Smooth muscle cell (in vitro differentiated cells): ENCODE results near the gene STAT1. TPM values are rescaled to one million over a fixed set of nuclear protein-coding genes. Genes with fewer than 3 reads are reported as not detected.

Experiments
- DNase-seq: peaks from one replicate; lab custom pipeline; 2025; ENCODE audit not compliant: unreplicated experiment; lab: John Stamatoyannopoulos, UW
- H2AFZ ChIP-seq: fragments of 200-600 bp; sonication (generic); 2 replicates; pipeline ENCODE4 v1.6.0; 2016; ENCODE audit warnings: antibody characterized with exemption, low read depth, mild to moderate bottlenecking
- H3F3A ChIP-seq: fragments of 200-600 bp; sonication (generic); 2 replicates; pipeline ENCODE4 v1.6.0; 2017; ENCODE audit warnings: antibody characterized with exemption, low read depth
- H3K27ac ChIP-seq: fragments of 200-600 bp; sonication (generic); 2 replicates; pipeline ENCODE4 v1.5.1; 2016; ENCODE audit warnings: low read depth, mild to moderate bottlenecking
- H3K27me3 ChIP-seq: fragments of 200-600 bp; sonication (generic); 2 replicates; pipeline ENCODE4 v1.6.1; 2016; ENCODE audit warnings: low read depth, mild to moderate bottlenecking
- H3K36me3 ChIP-seq: fragments of 200-600 bp; sonication (generic); 2 replicates; pipeline ENCODE4 v1.5.1; 2016; ENCODE audit warnings: low read depth
- H3K4me1 ChIP-seq: fragments of 200-600 bp; sonication (generic); 2 replicates; pipeline ENCODE4 v1.5.1; 2016; ENCODE audit warnings: low read depth
- H3K4me2 ChIP-seq: fragments of 200-600 bp; sonication (generic); 2 replicates; pipeline ENCODE4 v1.6.0; 2016; ENCODE audit warnings: mild to moderate bottlenecking
- H3K4me3 ChIP-seq: fragments of 200-600 bp; sonication (generic); 2 replicates; pipeline ENCODE4 v1.5.1; 2016; ENCODE audit warnings: mild to moderate bottlenecking
- H3K79me2 ChIP-seq: fragments of 200-600 bp; sonication (generic); 2 replicates; pipeline ENCODE4 v1.6.0; 2016; ENCODE audit warnings: low read depth, mild to moderate bottlenecking
- H3K9ac ChIP-seq: fragments of 200-600 bp; sonication (generic); 2 replicates; pipeline ENCODE4 v1.6.0; 2016; ENCODE audit warnings: low read depth
- H3K9me3 ChIP-seq: fragments of 200-600 bp; sonication (generic); replicated peaks from 2 replicates; pipeline ENCODE4 v1.5.1; 2016; ENCODE audit warnings: low read depth
- H4K20me1 ChIP-seq: fragments of 200-600 bp; sonication (generic); 2 replicates; pipeline ENCODE4 v1.6.0; 2016; ENCODE audit warnings: low read depth
- CTCF ChIP-seq: fragments of 200-600 bp; sonication (generic); IDR thresholded peaks from 2 replicates; pipeline ENCODE4 v1.5.1; 2017; ENCODE audit warnings: borderline replicate concordance, mild to moderate bottlenecking, antibody characterized with exemption; ENCODE audit not compliant: insufficient read depth, poor library complexity, severe bottlenecking
- WGBS: methylation state at CpG from one replicate; pipeline ENCODE4 v1.1.7; 2016; ENCODE audit warnings: low lambda C conversion rate; 5-methylcytosine and 5-hydroxymethylcytosine counted together
- polyA plus RNA-seq: library from polyadenylated mRNA; unstranded; fragments of >200 nt; fragmentation: Nextera tagmentation; extraction: Ambion mirVana; gene quantifications from 2 replicates; pipeline ENCODE4 v1.2.1, GENCODE V29; 2016
- total RNA-seq: library from RNA; depleted of rRNA; stranded (reverse); fragments of >200 nt; gene quantifications from 2 replicates; pipeline ENCODE4 v1.2.3, GENCODE V29; 2014

Gene STAT1
- total RNA-seq (66.5 and 74.6 TPM in 2 replicates), polyA plus RNA-seq (30.5 and 33.7 TPM in 2 replicates)

- H3F3A ChIP-seq, result peaks cover 5% of the 10 kb centered on the region
- H3K4me2 ChIP-seq, result peak within 1 kb of the TSS; percentile 93
- peak within 1 kb of the TSS; percentile 96 for H3K27ac ChIP-seq
- peaks cover 18% of the 10 kb centered on the region for H3K4me1 ChIP-seq
- peak within 1 kb of the TSS; percentile 83 for H3K4me3 ChIP-seq
- no peaks in the 10 kb centered on the region for H3K9me3 ChIP-seq
- peak; percentile 83 for DNase-seq
- peaks cover 22% of the 10 kb centered on the region for H4K20me1 ChIP-seq
- peaks cover 32% of the 10 kb centered on the region for H3K79me2 ChIP-seq
- peak within 1 kb of the TSS; percentile 93 for H2AFZ ChIP-seq
- H3K36me3 ChIP-seq, result peaks cover 11% of the 10 kb centered on the region
- 1% methylated on average over 68 of the region's 68 CpGs for WGBS
- peak within 1 kb of the TSS; percentile 88 for H3K9ac ChIP-seq
- no peaks in the 10 kb centered on the region for H3K27me3 ChIP-seq
- TF ChIP-seq CTCF, result no peak
Measured at GRCh38 chr2:191013932-191014652, at the start of gene STAT1. Gene STAT1, minus strand, starts transcription at chr2:191014171. Its CDS starts 4,168 bp downstream, at chr2:191010003.

GRCh38 chr2:191063584-191063983 is 49.6 kb upstream of the STAT1 start:
- H3K9ac ChIP-seq, result no peak overlapping the region
- 89% methylated on average over 1 of the region's 1 CpG for WGBS
- no peaks in the 10 kb centered on the region for H3K27me3 ChIP-seq
- no peak overlapping the region for H3K4me2 ChIP-seq
- TF ChIP-seq CTCF, result no peak
- H3K36me3 ChIP-seq, result no peaks in the 10 kb centered on the region
- H3K4me3 ChIP-seq, result no peak overlapping the region
- DNase-seq, result no peak
- no peaks in the 10 kb centered on the region for H3K79me2 ChIP-seq
- H3K27ac ChIP-seq, result no peak overlapping the region
- no peaks in the 10 kb centered on the region for H3K9me3 ChIP-seq
- H4K20me1 ChIP-seq, result no peaks in the 10 kb centered on the region
- no peaks in the 10 kb centered on the region for H3K4me1 ChIP-seq
- H2AFZ ChIP-seq, result no peak overlapping the region
- H3F3A ChIP-seq, result no peaks in the 10 kb centered on the region

GRCh38 chr2:191061381-191061980 is 47.5 kb upstream of the STAT1 start:
- H4K20me1 ChIP-seq, result no peaks in the 10 kb centered on the region
- no peaks in the 10 kb centered on the region for H3K9me3 ChIP-seq
- H3K27me3 ChIP-seq, result no peaks in the 10 kb centered on the region
- no peaks in the 10 kb centered on the region for H3K79me2 ChIP-seq
- no peak overlapping the region for H3K4me2 ChIP-seq
- H3K4me3 ChIP-seq, result no peak overlapping the region
- no peaks in the 10 kb centered on the region for H3K4me1 ChIP-seq
- no peak overlapping the region for H3K27ac ChIP-seq
- no peak for DNase-seq
- no peak overlapping the region for H2AFZ ChIP-seq
- no peak for TF ChIP-seq CTCF
- no peaks in the 10 kb centered on the region for H3F3A ChIP-seq
- no peaks in the 10 kb centered on the region for H3K36me3 ChIP-seq
- H3K9ac ChIP-seq, result no peak overlapping the region
- WGBS, result 91% methylated on average over 4 of the region's 4 CpGs
